Stomach (tissue), 4 donors: ENCODE data around the gene KCNJ4.

Source experiments
- CTCF ChIP-seq, 7 experiments: fragments of 450-650 bp in 4 of 7; fragments of 200-600 bp in 3 of 7; sonication (generic) in 3 of 7; IDR thresholded peaks; one replicate each; pipeline ENCODE4 v1.5.1; 2016 to 2019; ENCODE audit warnings: antibody characterized with exemption in 7 of 7, control low read depth in 2 of 7, mild to moderate bottlenecking in 1 of 7
- POLR2AphosphoS5 ChIP-seq, 3 donors: sonication (generic); formaldehyde crosslinking; IDR thresholded peaks; one replicate each; pipeline ENCODE4 v1.6.1; 2016; ENCODE audit warnings: antibody characterized with exemption in 3 of 3

GRCh38 chr22:38471237-38471636 is 16.2 kb upstream of the KCNJ4 start:
- TF ChIP-seq CTCF (IDR thresholded peaks at IDR 0.05) (no peak), POLR2AphosphoS5 (IDR thresholded peaks at IDR 0.05) (no peak)
